Measurements from ENCODE around the gene SIK3.

Gene SIK3

GRCh38 chr11:116868066-116868465 lies 230.2 kb downstream of the SIK3 start:
- no peak for DNase-seq (ENCODE audit: low read depth in 2 of 2)

GRCh38 chr11:116867619-116868018 lies 230.6 kb downstream of the SIK3 start:
- no peak for DNase-seq (ENCODE audit: low read depth in 2 of 2)

- no peak for DNase-seq (ENCODE audit: low read depth in 2 of 2)
Measured at GRCh38 chr11:116866804-116867455, 231.3 kb downstream of the SIK3 start.

- DNase-seq (ENCODE audit: low read depth in 2 of 2), result peak; percentile 63 to 68
Measured at GRCh38 chr11:116865696-116866095, 232.5 kb downstream of the SIK3 start.

- DNase-seq (ENCODE audit: low read depth in 2 of 2), result no peak
Measured at GRCh38 chr11:116864531-116864930, 233.7 kb downstream of the SIK3 start.

GRCh38 chr11:116862951-116863350 lies 235.3 kb downstream of the SIK3 start:
- no peak for DNase-seq (ENCODE audit: low read depth in 2 of 2)

- no peak for DNase-seq (ENCODE audit: low read depth in 2 of 2)
Measured at GRCh38 chr11:116862185-116862584, 236.0 kb downstream of the SIK3 start.

GRCh38 chr11:116861539-116861938 lies 236.7 kb downstream of the SIK3 start:
- no peak for DNase-seq (ENCODE audit: low read depth in 2 of 2)

- no peak for DNase-seq (ENCODE audit: low read depth in 2 of 2)
Measured at GRCh38 chr11:116860303-116860702, 237.9 kb downstream of the SIK3 start.

- no peak for DNase-seq (ENCODE audit: low read depth in 2 of 2)
Measured at GRCh38 chr11:116859175-116859574, 239.1 kb downstream of the SIK3 start.

GRCh38 chr11:116857936-116858335 lies 240.3 kb downstream of the SIK3 start:
- no peak for DNase-seq (ENCODE audit: low read depth in 2 of 2)

- DNase-seq (ENCODE audit: low read depth in 2 of 2), result no peak
Measured at GRCh38 chr11:116857316-116857715, 240.9 kb downstream of the SIK3 start.

- no peak for DNase-seq (ENCODE audit: low read depth in 2 of 2)
Measured at GRCh38 chr11:116856423-116856822, 241.8 kb downstream of the SIK3 start.

GRCh38 chr11:116855413-116855812 lies 242.8 kb downstream of the SIK3 start:
- DNase-seq (ENCODE audit: low read depth in 2 of 2), result no peak

GRCh38 chr11:116853461-116854073 lies 244.7 kb downstream of the SIK3 start:
- DNase-seq (ENCODE audit: low read depth in 2 of 2), result peak; percentile 50 to 55

GRCh38 chr11:116852261-116853031 lies 245.8 kb downstream of the SIK3 start:
- DNase-seq (ENCODE audit: low read depth in 2 of 2), result no peak

- DNase-seq (ENCODE audit: low read depth in 2 of 2), result no peak
Measured at GRCh38 chr11:116851626-116852025, 246.6 kb downstream of the SIK3 start.

- no peak for DNase-seq (ENCODE audit: low read depth in 2 of 2)
Measured at GRCh38 chr11:116849486-116849885, 248.7 kb downstream of the SIK3 start.

GRCh38 chr11:116849060-116849459 lies 249.2 kb downstream of the SIK3 start:
- DNase-seq (ENCODE audit: low read depth in 2 of 2), result no peak

GRCh38 chr11:116847612-116848011 lies 250.6 kb downstream of the SIK3 start:
- DNase-seq (ENCODE audit: low read depth in 2 of 2), result no peak

- no peak for DNase-seq (ENCODE audit: low read depth in 2 of 2)
Measured at GRCh38 chr11:116844722-116845121, 253.5 kb downstream of the SIK3 start.

- DNase-seq (ENCODE audit: low read depth in 2 of 2), result no peak
Measured at GRCh38 chr11:116843661-116844060, 254.6 kb downstream of the SIK3 start.

- DNase-seq (ENCODE audit: low read depth in 2 of 2), result no peak
Measured at GRCh38 chr11:116842909-116843308, 255.3 kb downstream of the SIK3 start.
